Stimulated activated CD8-positive, alpha-beta memory T cell treated with anti-CD3 and anti-CD28 coated beads, Interleukin-12 subunit alpha, Interleukin-12 subunit beta, amount 100 ng/mL, for 1 hour (primary cell): ENCODE data around the gene FBXW4.

Experiments used
- DNase-seq: peaks from one replicate; pipeline ENCODE4 v3.0.0-alpha.2; 2020; ENCODE audit warnings: low read depth

FBXW4 gene

GRCh38 chr10:101566333-101567164 is 128.4 kb downstream of the FBXW4 start:
- no peak for DNase-seq

GRCh38 chr10:101565936-101566332 is 129.0 kb downstream of the FBXW4 start:
- no peak for DNase-seq

- DNase-seq, result no peak
Observed at GRCh38 chr10:101565370-101565900, 129.5 kb downstream of the FBXW4 start.

GRCh38 chr10:101564490-101564991 is 130.4 kb downstream of the FBXW4 start:
- no peak for DNase-seq

GRCh38 chr10:101563497-101564040 is 131.4 kb downstream of the FBXW4 start:
- no peak for DNase-seq

GRCh38 chr10:101563007-101563406 is 132.0 kb downstream of the FBXW4 start:
- no peak for DNase-seq

- no peak for DNase-seq
Observed at GRCh38 chr10:101562231-101562630, 132.7 kb downstream of the FBXW4 start.

- DNase-seq, result no peak
Observed at GRCh38 chr10:101561068-101561915, 133.7 kb downstream of the FBXW4 start.
